Suprapubic skin (tissue), 4 donors: Measurements from ENCODE around the gene THAP2.

ENCODE experiments used
- CTCF ChIP-seq, 2 donors: fragments of 200-600 bp in 1 of 2; fragments of 450-650 bp in 1 of 2; sonication (generic) in 1 of 2; IDR thresholded peaks; one replicate each; pipeline ENCODE4 v1.5.1; 2016 to 2019; ENCODE audit warnings: antibody characterized with exemption in 2 of 2, mild to moderate bottlenecking in 1 of 2, moderate library complexity in 1 of 2
- POLR2A ChIP-seq, 2 donors: fragments of 450-650 bp; IDR thresholded peaks; one replicate each; pipeline ENCODE4 v1.6.1; 2017; ENCODE audit warnings: antibody characterized with exemption in 2 of 2, mild to moderate bottlenecking in 2 of 2, moderate library complexity in 2 of 2
- POLR2AphosphoS5 ChIP-seq, 3 donors: sonication (generic); formaldehyde crosslinking; IDR thresholded peaks; one replicate each; pipeline ENCODE4 v1.6.1; 2017; ENCODE audit warnings: antibody characterized with exemption in 3 of 3

- TF ChIP-seq POLR2AphosphoS5 (IDR thresholded peaks at IDR 0.05) (no peak), POLR2A (IDR thresholded peaks at IDR 0.05) (no peak), CTCF (IDR thresholded peaks at IDR 0.05) (no peak)
Measured at GRCh38 chr12:71666259-71666658, 2.2 kb downstream of the THAP2 start.
